Psoas muscle (tissue), 8 donors: ENCODE data around the gene SULT1A1. TPM values are rescaled to one million over a fixed set of nuclear protein-coding genes. Genes with fewer than 3 reads are reported as not detected.

Source experiments
- ATAC-seq, 4 donors: fragments of 200-7000 bp; cut with Tn5 transposase; one replicate each; pipeline ENCODE4 v1.9.1; 2020; ENCODE audit warnings: moderate library complexity in 3 of 4, mild to moderate bottlenecking in 2 of 4
- DNase-seq, 2 donors: peaks; one replicate each; pipeline ENCODE4 v3.0.0-alpha.2; 2020
- H3K27ac ChIP-seq: fragments of 200-600 bp; one replicate; pipeline ENCODE4 v1.8.0; 2022
- H3K27me3 ChIP-seq, 3 donors: fragments of 200-600 bp in 1 of 3; one replicate each; pipeline versions ENCODE4 v1.6.1 to v1.8.0; 2013 to 2022; ENCODE audit warnings: low read length in 2 of 3, mild to moderate bottlenecking in 2 of 3, moderate library complexity in 1 of 3; ENCODE audit not compliant: insufficient read depth in 3 of 3
- H3K36me3 ChIP-seq, 2 donors: fragments of 200-600 bp in 1 of 2; one replicate each; pipeline versions ENCODE4 v1.6.1 to v1.8.0; 2013 to 2022; ENCODE audit warnings: low read depth in 1 of 2, mild to moderate bottlenecking in 1 of 2, moderate library complexity in 1 of 2; ENCODE audit not compliant: insufficient read depth in 1 of 2
- H3K4me1 ChIP-seq: fragments of 200-600 bp; one replicate; pipeline ENCODE4 v1.8.0; 2022
- H3K4me3 ChIP-seq: fragments of 200-600 bp; one replicate; pipeline ENCODE4 v1.8.0; 2022; ENCODE audit warnings: mild to moderate bottlenecking
- H3K9me3 ChIP-seq: fragments of 200-600 bp; one replicate; pipeline ENCODE4 v1.8.0; 2022
- WGBS, 3 donors: extraction: QIAGEN DNeasy Blood & Tissue Kit; methylation state at CpG; one replicate each; pipeline versions ENCODE4 v1.1.6 to v1.1.7; 2013; 5-methylcytosine and 5-hydroxymethylcytosine counted together
- intact Hi-C, 2 donors: fragments of 100-400 bp; cut with DNase I; formaldehyde crosslinking; loops; one replicate each; pipeline versions ENCODE4 v1.11.0 to v1.14.2; 2022
- polyA plus RNA-seq, 3 donors: library from polyadenylated mRNA; stranded (reverse); fragments of 200-250 nt; gene quantifications; one replicate each; pipeline ENCODE4 v1.2.3, GENCODE V29; 2013
- total RNA-seq, 4 donors: library from RNA; stranded (reverse); fragmentation: NEBNext Ultra II Directional in 2 of 4; extraction: Animal tissue kit (Norgen Biotek cat#: 25700) in 2 of 4; gene quantifications; one replicate each; pipeline versions ENCODE4 v1.2.1 to v1.2.4, GENCODE V29; 2021 to 2023
- TF ChIP-seq, protein P1 (sequence below): fragments of 200-600 bp; IDR thresholded peaks from one replicate; pipeline ENCODE4 v1.8.0; 2022; ENCODE audit warnings: antibody characterized with exemption
- donor health status: healthy with polysubstance abuse.
- donor health status: DM: no; HTN: no; CAD: no; lungs with moderate emphysema.
- donor health status: Bipolar disorder and iron deficiency.
- donor health status: healthy.
- donor health status: DM: yes; HTN: yes; CAD: no.
- donor health status: DM: no; HTN: no; CAD: no.
- donor health status: DM: no; HTN: no; CAD: no.
- donor health status: DM: yes; HTN: yes; CAD: no.

Gene SULT1A1
- total and polyA plus RNA-seq, 7 donors, result 2.8 to 22.8 (median 8.1) TPM

DNA sequence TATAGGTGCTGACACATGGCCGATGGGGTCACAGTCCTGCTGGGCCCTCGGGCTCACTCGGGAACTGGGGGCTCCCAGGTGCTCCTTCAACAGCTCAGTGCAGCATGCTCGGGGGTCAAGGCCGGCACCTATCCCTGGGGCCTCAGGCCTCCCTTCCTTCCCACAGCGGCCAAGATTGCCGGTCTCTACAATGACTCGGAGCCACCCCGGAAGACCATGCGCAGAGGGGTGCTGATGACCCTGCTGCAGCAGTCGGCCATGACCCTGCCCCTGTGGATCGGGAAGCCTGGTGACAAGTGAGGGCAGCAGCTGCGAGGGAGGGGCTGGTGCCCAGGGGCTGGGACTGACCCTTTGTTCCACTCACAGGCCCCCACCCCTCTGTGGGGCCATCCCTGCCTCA lies 19.9 kb downstream of the SULT1A1 start:
- no peaks in the 10 kb centered on the region for H3K9me3 ChIP-seq
- peaks cover 4 to 68% of the 10 kb centered on the region in 2 donors for H3K36me3 ChIP-seq
- H3K4me1 ChIP-seq, result no peaks in the 10 kb centered on the region
- intact Hi-C loops, result no loop called here
- ATAC-seq, result no peak
- H3K4me3 ChIP-seq, result no peak overlapping the region
- TF ChIP-seq, protein P1, sequence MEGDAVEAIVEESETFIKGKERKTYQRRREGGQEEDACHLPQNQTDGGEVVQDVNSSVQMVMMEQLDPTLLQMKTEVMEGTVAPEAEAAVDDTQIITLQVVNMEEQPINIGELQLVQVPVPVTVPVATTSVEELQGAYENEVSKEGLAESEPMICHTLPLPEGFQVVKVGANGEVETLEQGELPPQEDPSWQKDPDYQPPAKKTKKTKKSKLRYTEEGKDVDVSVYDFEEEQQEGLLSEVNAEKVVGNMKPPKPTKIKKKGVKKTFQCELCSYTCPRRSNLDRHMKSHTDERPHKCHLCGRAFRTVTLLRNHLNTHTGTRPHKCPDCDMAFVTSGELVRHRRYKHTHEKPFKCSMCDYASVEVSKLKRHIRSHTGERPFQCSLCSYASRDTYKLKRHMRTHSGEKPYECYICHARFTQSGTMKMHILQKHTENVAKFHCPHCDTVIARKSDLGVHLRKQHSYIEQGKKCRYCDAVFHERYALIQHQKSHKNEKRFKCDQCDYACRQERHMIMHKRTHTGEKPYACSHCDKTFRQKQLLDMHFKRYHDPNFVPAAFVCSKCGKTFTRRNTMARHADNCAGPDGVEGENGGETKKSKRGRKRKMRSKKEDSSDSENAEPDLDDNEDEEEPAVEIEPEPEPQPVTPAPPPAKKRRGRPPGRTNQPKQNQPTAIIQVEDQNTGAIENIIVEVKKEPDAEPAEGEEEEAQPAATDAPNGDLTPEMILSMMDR, result no peak
- no peak overlapping the region for H3K27ac ChIP-seq
- no peak for DNase-seq
- no peaks in the 10 kb centered on the region for H3K27me3 ChIP-seq
- WGBS, 3 donors, result 94 to 99% (median 94%) methylated on average over 13 of the region's 13 CpGs

DNA sequence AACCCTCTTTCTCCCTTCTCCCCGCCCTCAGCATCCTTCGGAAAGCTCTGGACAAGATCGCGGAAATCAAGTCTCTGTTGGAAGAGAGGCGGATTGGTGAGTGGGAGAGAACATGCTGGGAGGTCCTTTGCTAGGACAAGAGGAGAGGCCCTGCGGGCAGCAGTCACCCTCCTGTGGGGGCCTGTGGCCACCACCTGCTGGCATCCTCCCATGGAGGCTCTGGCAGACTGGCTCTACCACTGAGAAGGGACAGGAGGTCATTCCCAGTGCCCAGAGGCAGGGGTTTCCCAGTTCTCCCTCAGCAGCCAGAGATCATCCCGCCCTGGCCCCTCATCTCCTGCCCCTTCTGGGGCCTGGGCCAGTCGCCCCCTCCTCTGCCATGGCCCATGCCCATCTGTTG lies 20.8 kb downstream of the SULT1A1 start:
- no peaks in the 10 kb centered on the region for H3K9me3 ChIP-seq
- 90 to 94% (median 94%) methylated on average over 8 of the region's 8 CpGs for WGBS, 3 donors
- no peaks in the 10 kb centered on the region for H3K4me1 ChIP-seq
- TF ChIP-seq, protein P1, result no peak
- DNase-seq (no peak), ATAC-seq (no peak)
- H3K27me3 ChIP-seq, result no peaks in the 10 kb centered on the region
- intact Hi-C loops, result no loop called here
- peaks cover 4 to 74% of the 10 kb centered on the region in 2 donors for H3K36me3 ChIP-seq
- H3K27ac ChIP-seq, result no peak overlapping the region
- no peak overlapping the region for H3K4me3 ChIP-seq

DNA sequence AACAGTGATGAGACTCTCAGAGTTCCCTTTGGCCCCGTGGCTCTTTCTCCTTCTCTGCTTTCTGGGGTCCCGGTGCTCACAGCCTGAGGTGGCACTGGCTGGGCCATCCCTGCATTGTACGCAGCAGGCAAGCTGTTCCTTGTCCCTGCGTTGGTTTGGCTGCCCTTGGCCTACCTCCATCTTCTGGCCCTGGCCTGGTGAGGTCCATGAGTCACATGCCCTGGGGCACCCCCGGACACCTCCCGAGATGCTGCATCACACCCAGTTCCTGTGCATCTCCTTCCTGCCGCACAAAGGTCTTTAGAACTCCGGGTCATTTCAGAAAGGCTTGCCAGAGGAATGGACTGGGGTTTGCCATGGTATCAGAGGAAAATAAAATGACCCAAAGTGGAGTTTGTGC lies 22.5 kb downstream of the SULT1A1 start:
- no peaks in the 10 kb centered on the region for H3K27me3 ChIP-seq
- no peaks in the 10 kb centered on the region for H3K4me1 ChIP-seq
- peaks cover 9 to 89% of the 10 kb centered on the region in 2 donors for H3K36me3 ChIP-seq
- 82 to 83% (median 82%) methylated on average over 8 of the region's 8 CpGs for WGBS, 3 donors
- no peaks in the 10 kb centered on the region for H3K9me3 ChIP-seq
- TF ChIP-seq, protein P1, result no peak
- ATAC-seq (no peak), DNase-seq (no peak)
- no peak overlapping the region for H3K4me3 ChIP-seq
- no peak overlapping the region for H3K27ac ChIP-seq
- intact Hi-C loops, result no loop called here

DNA sequence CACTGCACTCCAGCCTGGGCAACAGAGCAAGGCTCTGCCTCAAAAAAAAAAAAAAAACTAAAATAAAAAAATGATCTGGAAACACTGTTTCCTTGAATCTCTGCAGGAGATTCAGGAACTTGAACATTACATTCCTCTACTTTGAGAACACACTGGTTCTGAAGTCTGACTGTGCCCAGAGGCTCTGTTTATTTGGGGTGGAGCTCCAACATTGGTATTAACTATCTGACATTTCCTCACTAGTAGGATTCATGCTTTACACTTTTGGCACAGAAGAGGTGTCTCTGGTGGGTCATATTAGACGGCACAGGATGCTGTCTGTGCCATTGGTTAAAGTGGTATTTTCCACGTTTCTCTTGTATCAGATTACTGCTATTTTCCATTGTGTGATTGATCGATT lies 23.4 kb downstream of the SULT1A1 start:
- no peak for ATAC-seq
- Histone ChIP-seq H3K36me3 (peaks cover 9 to 96% of the 10 kb centered on the region in 2 donors), H3K27me3 (no peaks in the 10 kb centered on the region), H3K4me1 (no peaks in the 10 kb centered on the region), H3K27ac (no peak overlapping the region), H3K4me3 (no peak overlapping the region), H3K9me3 (no peaks in the 10 kb centered on the region)
- TF ChIP-seq, protein P1, result no peak
- intact Hi-C loops, result no loop called here
- 84 to 88% (median 84%) methylated on average over 3 of the region's 3 CpGs for WGBS, 3 donors
- no peak for DNase-seq

DNA sequence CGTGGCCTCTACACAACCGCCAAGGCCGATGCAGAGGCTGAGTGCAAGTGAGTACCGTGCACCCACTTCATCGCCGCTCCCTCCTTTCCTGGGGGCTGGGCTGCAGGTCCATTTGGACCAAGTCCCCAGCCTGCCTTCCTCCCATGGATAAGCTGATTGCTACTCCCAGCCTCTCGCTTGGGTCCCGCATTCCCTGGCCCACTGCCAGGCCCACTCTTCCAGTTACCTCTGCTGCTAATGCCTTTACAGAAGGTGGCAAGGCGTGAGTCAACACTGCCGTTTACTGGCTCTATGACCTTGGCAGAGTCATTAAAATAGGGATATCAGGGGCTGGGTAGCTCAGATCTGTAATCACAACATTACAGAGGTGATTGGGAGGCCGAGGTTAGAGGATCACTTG lies 24.2 kb downstream of the SULT1A1 start:
- H3K36me3 ChIP-seq, result peaks cover 9 to 96% of the 10 kb centered on the region in 2 donors
- WGBS, 3 donors, result 82 to 91% (median 89%) methylated on average over 11 of the region's 11 CpGs
- TF ChIP-seq, protein P1, result no peak

More for the DNA sequence above, 24.2 kb downstream of the SULT1A1 start:
- H3K4me1 ChIP-seq, result no peaks in the 10 kb centered on the region
- H3K4me3 ChIP-seq, result no peak overlapping the region
- ATAC-seq (no peak), DNase-seq (no peak)
- no peak overlapping the region for H3K27ac ChIP-seq
- H3K27me3 ChIP-seq, result no peaks in the 10 kb centered on the region
- H3K9me3 ChIP-seq, result no peaks in the 10 kb centered on the region
- intact Hi-C loops, result no loop called here
